ENCODE measurements around the gene MBLAC2. TPM values are rescaled to one million over a fixed set of nuclear protein-coding genes. Genes with fewer than 3 reads are reported as not detected.
A peak's percentile ranks its signal among the peaks of the same experiment; 100 is the strongest.

MBLAC2 gene
- total RNA-seq (3.0 TPM), polyA plus RNA-seq (4.8 TPM)
- long read RNA-seq, donor 1: 0 reads
- long read RNA-seq, donor 2: 0 reads
- long read RNA-seq, donor 3, full-length matches to known transcripts: 2 of 2 reads
- long read RNA-seq, donor 3, partial matches to known transcripts: 0 of 2 reads
- long read RNA-seq, donor 3, other reads (novel, unspliced or antisense): 0 of 2 reads
- long read RNA-seq, donor 4, partial matches to known transcripts: 0 of 1 reads
- long read RNA-seq, donor 4, other reads (novel, unspliced or antisense): 0 of 1 reads
- long read RNA-seq, donor 5, full-length matches to known transcripts: 3 of 3 reads
- long read RNA-seq, donor 5, partial matches to known transcripts: 0 of 3 reads
- long read RNA-seq, donor 5, other reads (novel, unspliced or antisense): 0 of 3 reads
- long read RNA-seq, donor 6, full-length matches to known transcripts: 6 of 6 reads
- long read RNA-seq, donor 6, partial matches to known transcripts: 0 of 6 reads
- long read RNA-seq, donor 6, other reads (novel, unspliced or antisense): 0 of 6 reads
- long read RNA-seq, donor 7, full-length matches to known transcripts: 5 of 5 reads
- long read RNA-seq, donor 7, partial matches to known transcripts: 0 of 5 reads
- long read RNA-seq, donor 7, other reads (novel, unspliced or antisense): 0 of 5 reads
- long read RNA-seq, donor 8, full-length matches to known transcripts: 4 of 4 reads
- long read RNA-seq, donor 8, partial matches to known transcripts: 0 of 4 reads
- long read RNA-seq, donor 8, other reads (novel, unspliced or antisense): 0 of 4 reads
- long read RNA-seq, donor 9, full-length matches to known transcripts: 2 of 2 reads
- long read RNA-seq, donor 9, partial matches to known transcripts: 0 of 2 reads
- long read RNA-seq, donor 9, other reads (novel, unspliced or antisense): 0 of 2 reads
- long read RNA-seq, donor 10, full-length matches to known transcripts: 4 of 4 reads
- long read RNA-seq, donor 10, partial matches to known transcripts: 0 of 4 reads
- long read RNA-seq, donor 10, other reads (novel, unspliced or antisense): 0 of 4 reads

GRCh38 chr5:90474235-90475107, at the start of gene MBLAC2, which contains the start of gene POLR3G:
TSS of gene MBLAC2 (minus strand) at chr5:90474771. CDS start at chr5:90474292, 479 bp downstream.
TSS of gene POLR3G (plus strand) at chr5:90474864. CDS start at chr5:90485568, 10,704 bp downstream.
- Histone ChIP-seq H3K36me3 (ENCODE audit: control insufficient read depth in 2 of 2, insufficient read depth in 2 of 2, low read length in 1 of 2) (no peaks in the 10 kb centered on the region), H3K27ac (ENCODE audit: low read depth in 1 of 2, low read length in 1 of 2) (peak within 1 kb of the TSS; percentile 91 to 94), H3K27me3 (ENCODE audit: control insufficient read depth in 2 of 2, insufficient read depth in 1 of 2, low read length in 1 of 2) (no peaks in the 10 kb centered on the region), H3K4me1 (ENCODE audit: control insufficient read depth in 2 of 2, insufficient read depth in 2 of 2, low read length in 2 of 2) (peaks cover 5 to 13% of the 10 kb centered on the region in 2 donors), H3K4me3 (ENCODE audit: low read length in 2 of 2) (peak within 1 kb of the TSS; percentile 86), H3K9me3 (ENCODE audit: control insufficient read depth in 2 of 2, insufficient read depth in 1 of 2, low read length in 1 of 2) (no peaks in the 10 kb centered on the region)
- DNase-seq (ENCODE audit: low read depth in 6 of 9, low spot score in 9 of 9): peak; percentile 79 to 95 (median 87)
- WGBS: under 1% methylated on average over 73 of the region's 73 CpGs

DNA sequence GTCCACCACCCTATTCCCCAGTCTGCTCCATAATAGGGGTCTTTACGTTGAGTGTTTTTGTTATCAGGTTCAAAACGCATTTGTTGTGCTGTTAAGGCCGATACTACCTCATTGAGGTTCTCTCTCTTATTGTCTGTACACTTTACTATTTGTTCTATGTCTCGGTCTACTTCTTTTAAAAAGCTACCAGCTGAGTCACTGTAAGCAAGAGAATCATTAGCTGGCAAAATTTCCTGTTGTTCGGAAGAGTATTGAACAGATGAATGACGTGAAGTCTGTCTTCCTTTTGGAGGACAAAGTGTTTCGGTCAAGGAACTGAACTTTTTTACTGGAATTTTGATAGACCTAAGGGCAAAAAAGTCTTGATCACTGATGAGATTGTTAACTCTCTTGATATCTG, 44.5 kb upstream of the MBLAC2 start:
- no peaks in the 10 kb centered on the region for H3K27me3 ChIP-seq (ENCODE audit: control insufficient read depth in 2 of 2, insufficient read depth in 1 of 2, low read length in 1 of 2)
- H3K27ac ChIP-seq (ENCODE audit: low read depth in 1 of 2, low read length in 1 of 2): no peak overlapping the region
- no peak overlapping the region for H3K4me3 ChIP-seq (ENCODE audit: low read length in 2 of 2)
- WGBS: 99% methylated on average over 7 of the region's 7 CpGs
- H3K36me3 ChIP-seq (ENCODE audit: control insufficient read depth in 2 of 2, insufficient read depth in 2 of 2, low read length in 1 of 2): peaks cover 8 to 28% of the 10 kb centered on the region in 2 donors
- H3K9me3 ChIP-seq (ENCODE audit: control insufficient read depth in 2 of 2, insufficient read depth in 1 of 2, low read length in 1 of 2): no peaks in the 10 kb centered on the region
- no peaks in the 10 kb centered on the region for H3K4me1 ChIP-seq (ENCODE audit: control insufficient read depth in 2 of 2, insufficient read depth in 2 of 2, low read length in 2 of 2)
- no peak for DNase-seq (ENCODE audit: low read depth in 6 of 9, low spot score in 9 of 9)

GRCh38 chr5:90518661-90519060, 44.1 kb upstream of the MBLAC2 start:
- Histone ChIP-seq H3K4me3 (ENCODE audit: low read length in 2 of 2) (no peak overlapping the region), H3K27ac (ENCODE audit: low read depth in 1 of 2, low read length in 1 of 2) (no peak overlapping the region), H3K4me1 (ENCODE audit: control insufficient read depth in 2 of 2, insufficient read depth in 2 of 2, low read length in 2 of 2) (no peaks in the 10 kb centered on the region), H3K9me3 (ENCODE audit: control insufficient read depth in 2 of 2, insufficient read depth in 1 of 2, low read length in 1 of 2) (no peaks in the 10 kb centered on the region), H3K36me3 (ENCODE audit: control insufficient read depth in 2 of 2, insufficient read depth in 2 of 2, low read length in 1 of 2) (peaks cover 8 to 24% of the 10 kb centered on the region in 2 donors), H3K27me3 (ENCODE audit: control insufficient read depth in 2 of 2, insufficient read depth in 1 of 2, low read length in 1 of 2) (no peaks in the 10 kb centered on the region)
- DNase-seq (ENCODE audit: low read depth in 6 of 9, low spot score in 9 of 9): no peak

GRCh38 chr5:90514520-90514919, 39.9 kb upstream of the MBLAC2 start:
- no peak for DNase-seq (ENCODE audit: low read depth in 6 of 9, low spot score in 9 of 9)
- H3K9me3 ChIP-seq (ENCODE audit: control insufficient read depth in 2 of 2, insufficient read depth in 1 of 2, low read length in 1 of 2): no peaks in the 10 kb centered on the region
- no peaks in the 10 kb centered on the region for H3K4me1 ChIP-seq (ENCODE audit: control insufficient read depth in 2 of 2, insufficient read depth in 2 of 2, low read length in 2 of 2)
- H3K4me3 ChIP-seq (ENCODE audit: low read length in 2 of 2): no peak overlapping the region
- H3K27ac ChIP-seq (ENCODE audit: low read depth in 1 of 2, low read length in 1 of 2): no peak overlapping the region
- H3K36me3 ChIP-seq (ENCODE audit: control insufficient read depth in 2 of 2, insufficient read depth in 2 of 2, low read length in 1 of 2): peaks cover 3 to 10% of the 10 kb centered on the region in 2 donors
- WGBS: 81% methylated on average over 3 of the region's 3 CpGs
- H3K27me3 ChIP-seq (ENCODE audit: control insufficient read depth in 2 of 2, insufficient read depth in 1 of 2, low read length in 1 of 2): no peaks in the 10 kb centered on the region

GRCh38 chr5:90510438-90510837, 35.9 kb upstream of the MBLAC2 start:
- H3K27me3 ChIP-seq (ENCODE audit: control insufficient read depth in 2 of 2, insufficient read depth in 1 of 2, low read length in 1 of 2): no peaks in the 10 kb centered on the region
- H3K4me3 ChIP-seq (ENCODE audit: low read length in 2 of 2): no peak overlapping the region
- no peak for DNase-seq (ENCODE audit: low read depth in 6 of 9, low spot score in 9 of 9)
- no peaks in the 10 kb centered on the region for H3K9me3 ChIP-seq (ENCODE audit: control insufficient read depth in 2 of 2, insufficient read depth in 1 of 2, low read length in 1 of 2)
- 95% methylated on average over 1 of the region's 1 CpG for WGBS
- H3K36me3 ChIP-seq (ENCODE audit: control insufficient read depth in 2 of 2, insufficient read depth in 2 of 2, low read length in 1 of 2): peaks cover 0 to 3% of the 10 kb centered on the region in 2 donors
- H3K4me1 ChIP-seq (ENCODE audit: control insufficient read depth in 2 of 2, insufficient read depth in 2 of 2, low read length in 2 of 2): no peaks in the 10 kb centered on the region
- H3K27ac ChIP-seq (ENCODE audit: low read depth in 1 of 2, low read length in 1 of 2): no peak overlapping the region

DNA sequence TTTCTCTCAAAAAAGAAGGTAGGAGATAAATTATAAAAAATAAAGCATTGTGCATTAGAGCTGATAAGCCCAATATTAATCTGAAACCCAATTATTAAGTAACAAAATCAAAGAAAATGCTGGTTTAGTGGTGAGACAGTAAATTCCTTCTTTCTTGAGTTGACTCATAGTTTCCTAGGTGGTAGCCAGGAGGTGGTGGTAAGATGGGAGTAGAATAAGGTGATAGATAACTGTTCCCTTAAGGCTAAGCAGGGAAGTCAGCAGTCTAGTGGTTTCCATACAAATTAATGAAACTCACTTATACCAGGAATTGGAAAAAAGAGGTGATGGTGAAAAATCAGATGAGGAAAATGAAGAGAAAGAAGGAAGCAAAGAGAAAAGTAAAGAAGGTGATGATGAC, 31.6 kb upstream of the MBLAC2 start:
- no peaks in the 10 kb centered on the region for H3K9me3 ChIP-seq (ENCODE audit: control insufficient read depth in 2 of 2, insufficient read depth in 1 of 2, low read length in 1 of 2)
- H3K4me1 ChIP-seq (ENCODE audit: control insufficient read depth in 2 of 2, insufficient read depth in 2 of 2, low read length in 2 of 2): no peaks in the 10 kb centered on the region
- H3K4me3 ChIP-seq (ENCODE audit: low read length in 2 of 2): no peak overlapping the region
- H3K27me3 ChIP-seq (ENCODE audit: control insufficient read depth in 2 of 2, insufficient read depth in 1 of 2, low read length in 1 of 2): no peaks in the 10 kb centered on the region
- DNase-seq (ENCODE audit: low read depth in 6 of 9, low spot score in 9 of 9): no peak
- no peak overlapping the region for H3K27ac ChIP-seq (ENCODE audit: low read depth in 1 of 2, low read length in 1 of 2)
- no peaks in the 10 kb centered on the region for H3K36me3 ChIP-seq (ENCODE audit: control insufficient read depth in 2 of 2, insufficient read depth in 2 of 2, low read length in 1 of 2)

DNA sequence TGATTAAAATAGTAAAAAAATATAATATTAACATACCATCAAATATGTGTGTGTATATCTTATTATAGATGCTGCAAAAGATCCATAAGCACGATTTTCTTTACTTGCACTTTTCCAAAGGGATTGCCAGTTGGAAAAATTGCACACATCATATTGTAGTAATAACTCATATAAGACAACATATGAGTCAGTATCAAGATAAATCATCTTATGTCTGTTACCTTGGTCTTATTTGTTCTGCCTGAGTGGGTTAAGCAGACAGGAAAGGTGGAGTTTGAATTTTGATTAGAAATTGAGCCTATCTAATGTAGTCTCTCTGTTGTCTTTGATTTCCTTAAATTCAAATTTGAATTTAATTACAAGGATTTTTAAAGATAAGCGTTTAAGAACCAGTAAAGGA, 30.2 kb upstream of the MBLAC2 start:
- no peak overlapping the region for H3K4me3 ChIP-seq (ENCODE audit: low read length in 2 of 2)
- H3K27ac ChIP-seq (ENCODE audit: low read depth in 1 of 2, low read length in 1 of 2): no peak overlapping the region
- 98% methylated on average over 2 of the region's 2 CpGs for WGBS
- H3K36me3 ChIP-seq (ENCODE audit: control insufficient read depth in 2 of 2, insufficient read depth in 2 of 2, low read length in 1 of 2): no peaks in the 10 kb centered on the region
- no peak for DNase-seq (ENCODE audit: low read depth in 6 of 9, low spot score in 9 of 9)
- no peaks in the 10 kb centered on the region for H3K4me1 ChIP-seq (ENCODE audit: control insufficient read depth in 2 of 2, insufficient read depth in 2 of 2, low read length in 2 of 2)
- H3K27me3 ChIP-seq (ENCODE audit: control insufficient read depth in 2 of 2, insufficient read depth in 1 of 2, low read length in 1 of 2): no peaks in the 10 kb centered on the region
- H3K9me3 ChIP-seq (ENCODE audit: control insufficient read depth in 2 of 2, insufficient read depth in 1 of 2, low read length in 1 of 2): no peaks in the 10 kb centered on the region

GRCh38 chr5:90503596-90503995, 29.0 kb upstream of the MBLAC2 start:
- Histone ChIP-seq H3K27me3 (ENCODE audit: control insufficient read depth in 2 of 2, insufficient read depth in 1 of 2, low read length in 1 of 2) (no peaks in the 10 kb centered on the region), H3K27ac (ENCODE audit: low read depth in 1 of 2, low read length in 1 of 2) (no peak overlapping the region), H3K4me3 (ENCODE audit: low read length in 2 of 2) (no peak overlapping the region), H3K9me3 (ENCODE audit: control insufficient read depth in 2 of 2, insufficient read depth in 1 of 2, low read length in 1 of 2) (no peaks in the 10 kb centered on the region), H3K4me1 (ENCODE audit: control insufficient read depth in 2 of 2, insufficient read depth in 2 of 2, low read length in 2 of 2) (no peaks in the 10 kb centered on the region), H3K36me3 (ENCODE audit: control insufficient read depth in 2 of 2, insufficient read depth in 2 of 2, low read length in 1 of 2) (no peaks in the 10 kb centered on the region)
- no peak for DNase-seq (ENCODE audit: low read depth in 6 of 9, low spot score in 9 of 9)
- 97% methylated on average over 1 of the region's 1 CpG for WGBS
